H1 (cell line): ENCODE measurements around the gene SEL1L3. TPM values are rescaled to one million over a fixed set of nuclear protein-coding genes. Genes with fewer than 3 reads are reported as not detected.

Experiments used
- CTCF ChIA-PET: fragments of 300-600 bp; sonication (Branson Sonifier 250); formaldehyde crosslinking; loops from one replicate; lab custom pipeline; 2021; ENCODE audit not compliant: partially characterized antibody; lab: Charles Lee
- POLR2A ChIA-PET: fragments of 300-600 bp; sonication (Branson Sonifier 250); formaldehyde crosslinking; loops from one replicate; lab custom pipeline; 2021; ENCODE audit warnings: inconsistent platforms; ENCODE audit not compliant: partially characterized antibody; lab: Charles Lee
- DNase-seq, 2 experiments: peaks; one replicate each; pipeline versions ENCODE4 v3.0.0 to v3.0.0-alpha.2; 2010 to 2022; ENCODE audit warnings: low spot score in 2 of 2, low read depth in 1 of 2, mixed read lengths in 1 of 2
- FAIRE-seq: peaks from 2 replicates; lab custom pipeline; 2011; peaks lifted over from hg19 to GRCh38; lab: Jason Lieb, UNC
- H2AFZ ChIP-seq: 2 replicates; pipeline ENCODE4 v1.8.1; 2012; ENCODE audit warnings: low read length, inconsistent platforms
- H2AK5ac ChIP-seq: 2 replicates; pipeline ENCODE4 v1.6.1; 2013; ENCODE audit warnings: low read depth, low read length
- H2BK120ac ChIP-seq: replicated peaks from 2 replicates; pipeline ENCODE3; 2013; ENCODE audit warnings: low read depth, low read length, inconsistent platforms
- H2BK12ac ChIP-seq: 2 replicates; pipeline ENCODE4 v1.6.1; 2013; ENCODE audit warnings: low read depth, low read length
- H2BK15ac ChIP-seq: 2 replicates; pipeline ENCODE4 v1.6.1; 2013; ENCODE audit warnings: low read length
- H2BK20ac ChIP-seq: 2 replicates; pipeline ENCODE4 v1.6.1; 2013; ENCODE audit warnings: low read length
- H2BK5ac ChIP-seq: 2 replicates; pipeline ENCODE4 v1.6.1; 2013; ENCODE audit warnings: low read depth, low read length
- H3K14ac ChIP-seq: 2 replicates; pipeline ENCODE4 v1.6.1; 2013; ENCODE audit warnings: inconsistent platforms; ENCODE audit not compliant: insufficient read length
- H3K18ac ChIP-seq: 2 replicates; pipeline ENCODE4 v1.6.1; 2013; ENCODE audit warnings: low read length; ENCODE audit errors: extremely low read depth
- H3K23ac ChIP-seq: 2 replicates; pipeline ENCODE4 v1.6.1; 2013; ENCODE audit warnings: inconsistent platforms; ENCODE audit not compliant: insufficient read length
- H3K23me2 ChIP-seq: 2 replicates; pipeline ENCODE4 v1.6.1; 2013; ENCODE audit warnings: low read depth, low read length
- H3K27ac ChIP-seq: 2 replicates; pipeline ENCODE4 v1.6.1; 2011; ENCODE audit warnings: low read depth, low read length, inconsistent platforms
- H3K27me3 ChIP-seq, 4 experiments: replicated peaks in 1 of 4; 1 replicate in 1 of 4; 2 replicates in 3 of 4; pipeline versions ENCODE4 v1.6.1 to v1.8.1; 2011 to 2013; ENCODE audit warnings: low read length in 3 of 4, mild to moderate bottlenecking in 3 of 4, inconsistent platforms in 2 of 4, mixed read lengths in 2 of 4, moderate library complexity in 1 of 4; ENCODE audit not compliant: control insufficient read depth in 3 of 4, insufficient read depth in 3 of 4; ENCODE audit errors: extremely low read depth in 1 of 4
- H3K36me3 ChIP-seq, 4 experiments: 2 replicates each; pipeline versions ENCODE4 v1.6.1 to v1.8.1; 2011 to 2013; ENCODE audit warnings: mild to moderate bottlenecking in 4 of 4, low read length in 3 of 4, moderate library complexity in 2 of 4, control low read depth in 1 of 4, inconsistent platforms in 1 of 4; ENCODE audit not compliant: insufficient read depth in 4 of 4, control insufficient read depth in 2 of 4
- H3K4ac ChIP-seq: replicated peaks from 2 replicates; pipeline ENCODE3; 2013; ENCODE audit warnings: low read length, low read depth, mixed read lengths, inconsistent platforms; ENCODE audit not compliant: insufficient read length
- H3K4me1 ChIP-seq, 4 experiments: replicated peaks in 1 of 4; 1 replicate in 1 of 4; 2 replicates in 3 of 4; pipeline versions ENCODE4 v1.6.1 to v1.8.1; 2011 to 2013; ENCODE audit warnings: low read length in 3 of 4, inconsistent platforms in 2 of 4, mixed read lengths in 1 of 4; ENCODE audit not compliant: insufficient read depth in 4 of 4, control insufficient read depth in 3 of 4
- H3K4me2 ChIP-seq, 2 experiments: 2 replicates each; pipeline versions ENCODE4 v1.6.1 to v1.8.1; 2011 to 2013; ENCODE audit warnings: low read depth in 2 of 2, low read length in 2 of 2, control low read depth in 1 of 2, inconsistent platforms in 1 of 2, mild to moderate bottlenecking in 1 of 2; ENCODE audit not compliant: insufficient read depth in 1 of 2
- H3K4me3 ChIP-seq, 4 experiments: fragments of 200-600, 300-600 bp in 1 of 4; sonication (generic), shearing (Covaris generic), sonication (Bioruptor Twin) in 1 of 4; 2 replicates each; pipeline versions ENCODE4 v1.5.1 to v1.8.1; 2011 to 2016; ENCODE audit warnings: low read length in 4 of 4, low read depth in 3 of 4, control low read depth in 2 of 4, inconsistent platforms in 2 of 4, mild to moderate bottlenecking in 2 of 4, mixed read lengths in 1 of 4, moderate library complexity in 1 of 4; ENCODE audit not compliant: insufficient read depth in 2 of 4; ENCODE audit errors: extremely low read depth in 1 of 4
- H3K56ac ChIP-seq: replicated peaks from 2 replicates; pipeline ENCODE3; 2013; ENCODE audit warnings: low read depth, mild to moderate bottlenecking, mixed read lengths, low read length, inconsistent platforms; ENCODE audit not compliant: insufficient read length
- H3K79me1 ChIP-seq: 2 replicates; pipeline ENCODE4 v1.6.1; 2013; ENCODE audit warnings: low read depth, low read length, control low read depth
- H3K79me2 ChIP-seq, 2 experiments: 2 replicates each; pipeline versions ENCODE4 v1.6.1 to v1.8.1; 2012 to 2013; ENCODE audit warnings: low read length in 2 of 2, mild to moderate bottlenecking in 2 of 2, inconsistent platforms in 1 of 2; ENCODE audit not compliant: insufficient read depth in 2 of 2, control insufficient read depth in 1 of 2
- H3K9ac ChIP-seq, 4 experiments: replicated peaks in 1 of 4; 1 replicate in 1 of 4; 2 replicates in 3 of 4; pipeline versions ENCODE4 v1.6.1 to v1.8.1; 2011 to 2013; ENCODE audit warnings: low read depth in 3 of 4, low read length in 3 of 4, control low read depth in 2 of 4, mild to moderate bottlenecking in 2 of 4, moderate library complexity in 2 of 4, inconsistent platforms in 1 of 4; ENCODE audit errors: extremely low read depth in 1 of 4
- H3K9me3 ChIP-seq, 2 experiments: 2 replicates each; pipeline versions ENCODE4 v1.6.1 to v1.8.1; 2012 to 2013; ENCODE audit warnings: mild to moderate bottlenecking in 2 of 2, moderate library complexity in 2 of 2, control low read depth in 1 of 2, inconsistent platforms in 1 of 2, low read depth in 1 of 2, low read length in 1 of 2, mixed read lengths in 1 of 2; ENCODE audit not compliant: insufficient read depth in 2 of 2
- H4K20me1 ChIP-seq, 2 experiments: replicated peaks in 1 of 2; 2 replicates each; pipeline versions ENCODE3 to v1.8.1; 2011 to 2013; ENCODE audit warnings: inconsistent platforms in 2 of 2, low read length in 2 of 2, mild to moderate bottlenecking in 1 of 2; ENCODE audit not compliant: insufficient read depth in 2 of 2, control insufficient read depth in 1 of 2
- H4K5ac ChIP-seq: 2 replicates; pipeline ENCODE4 v1.6.1; 2013; ENCODE audit warnings: low read length, low read depth, mixed read lengths, inconsistent platforms; ENCODE audit not compliant: insufficient read length
- H4K8ac ChIP-seq: 2 replicates; pipeline ENCODE4 v1.8.0; 2013; ENCODE audit warnings: mild to moderate bottlenecking, moderate library complexity, low read length, inconsistent platforms; ENCODE audit not compliant: insufficient read depth; ENCODE audit errors: extremely low read depth
- H4K91ac ChIP-seq: replicated peaks from 2 replicates; pipeline ENCODE3; 2013; ENCODE audit warnings: low read length, mixed read lengths, inconsistent platforms; ENCODE audit not compliant: insufficient read length
- ATF2 ChIP-seq: IDR thresholded peaks from 2 replicates; pipeline ENCODE4 v1.6.1; 2012; ENCODE audit warnings: low read length, inconsistent platforms
- EZH2 ChIP-seq: fragments of 200-600 bp; sonication (generic); IDR thresholded peaks from 2 replicates; pipeline ENCODE4 v1.7.1; 2012; ENCODE audit warnings: low read depth, mild to moderate bottlenecking, moderate library complexity, low read length, inconsistent platforms; ENCODE audit not compliant: severe bottlenecking
- PHF8 ChIP-seq: fragments of 200-600 bp; sonication (generic); conservative IDR thresholded peaks from 2 replicates; pipeline ENCODE4 v1.7.1; 2012; ENCODE audit warnings: low read depth, mild to moderate bottlenecking, inconsistent platforms, low read length, moderate library complexity
- RFX5 ChIP-seq: IDR thresholded peaks from 2 replicates; pipeline ENCODE4 v1.6.1; 2011; ENCODE audit warnings: low read depth, low read length, improper control_type of control experiment, borderline replicate concordance
- TAF1 ChIP-seq: IDR thresholded peaks from 2 replicates; pipeline ENCODE4 v1.6.1; 2011; ENCODE audit warnings: mild to moderate bottlenecking, low read depth, low read length
- YY1 ChIP-seq: IDR thresholded peaks from 2 replicates; pipeline ENCODE4 v1.6.1; 2011; ENCODE audit warnings: low read depth, mild to moderate bottlenecking, low read length
- WGBS, 2 experiments: shearing (Covaris generic) in 1 of 2; methylation state at CpG; one replicate each; pipeline versions ENCODE4 v1.1.6 to v1.1.7; 2013 to 2015; ENCODE audit warnings: low lambda C conversion rate in 2 of 2, mixed read lengths in 2 of 2, inconsistent platforms in 1 of 2, low coverage in 1 of 2, missing lambda C conversion rate in 1 of 2; ENCODE audit not compliant: insufficient replicate concordance in 2 of 2, insufficient coverage in 1 of 2, insufficient read length in 1 of 2; ENCODE audit errors: extremely low coverage in 1 of 2, missing lambda C conversion rate in 1 of 2; 5-methylcytosine and 5-hydroxymethylcytosine counted together
- polyA plus RNA-seq, 7 experiments: library from polyadenylated mRNA; depleted of rRNA in 3 of 7; stranded (reverse) in 5 of 7; unstranded in 2 of 7; fragments of >200 nt in 5 of 7; fragments of 200-250 nt in 2 of 7; gene quantifications; 1 replicate in 5 of 7; 2 replicates in 1 of 7; 4 replicates in 1 of 7; pipeline versions ENCODE4 v1.2.1 to v1.2.3, GENCODE V29; 2011 to 2013; ENCODE audit warnings: missing spikeins in 2 of 7, mixed read lengths in 2 of 7
- total RNA-seq: library from RNA; stranded (reverse); fragmentation: NEBNext Ultra II Directional; extraction: Animal tissue kit (Norgen Biotek cat#: 25700); gene quantifications from 2 replicates; pipeline ENCODE4 v1.2.1, GENCODE V29; 2021

The SEL1L3 gene
- total and polyA plus RNA-seq, 2 of the 8 experiments (the other 6 are each of a cell fraction or from before 2014, with no cell fraction given) = 18.2 to 54.0 TPM

GRCh38 chr4:25856756-25857155 lies 6.0 kb downstream of the SEL1L3 start:
- Histone ChIP-seq H3K9ac (no peak overlapping the region), H3K23me2 (no peaks in the 10 kb centered on the region; the same call in 1 of the 2 replicates), H3K56ac (no peak overlapping the region), H2AFZ (no peak overlapping the region), H3K14ac (no peak overlapping the region), H3K27me3 (no peaks in the 10 kb centered on the region), H4K20me1 (peaks cover 0 to 6% of the 10 kb centered on the region in 2 experiments), H2BK12ac (no peak overlapping the region), H2BK120ac (no peak overlapping the region), H3K18ac (no peak overlapping the region), H4K8ac (no peak overlapping the region), H3K4me2 (no peak overlapping the region), H3K9me3 (no peaks in the 10 kb centered on the region), H4K5ac (no peak overlapping the region), H3K27ac (no peak overlapping the region), H4K91ac (no peak overlapping the region), H3K36me3 (no peaks in the 10 kb centered on the region), H2BK15ac (no peak overlapping the region), H3K23ac (no peak overlapping the region), H3K79me2 (peaks cover 0 to 72% of the 10 kb centered on the region in 2 experiments; a peak in 3 of 4 replicates), H3K4me3 (no peak overlapping the region), H3K79me1 (peaks cover 5% of the 10 kb centered on the region), H2AK5ac (no peak overlapping the region), H3K4me1 (peaks cover 0 to 17% (median 3%) of the 10 kb centered on the region in 4 experiments; a peak in 3 of 7 replicates), H2BK20ac (no peak overlapping the region), H2BK5ac (no peak overlapping the region), H3K4ac (no peak overlapping the region)
- FAIRE-seq = no peak
- 100% methylated on average over 1 of the region's 1 CpG; no CpG with 5 or more reads in 1 of the 2 experiments for WGBS, 2 experiments
- POLR2A ChIA-PET = interaction anchor here (0.6 kb wide), 1 partner anchor 322 kb away, joined by 3 read pairs; no protein-coding TSS in a partner anchor
- CTCF ChIA-PET = interaction anchor here (0.5 to 5.6 kb wide), 6 partner anchors 13 to 86 kb away, joined by 3 to 26 read pairs (median 5); no protein-coding TSS in a partner anchor
- DNase-seq = no peak
- TF ChIP-seq PHF8 = no peak
- TF ChIP-seq YY1 = no peak
- no peak for TF ChIP-seq ATF2
- no peak for TF ChIP-seq RFX5
- TF ChIP-seq EZH2 = no peak
- no peak for TF ChIP-seq TAF1
